ENCODE data around the gene GDAP1L1. TPM values are rescaled to one million over a fixed set of nuclear protein-coding genes. Genes with fewer than 3 reads are reported as not detected.

GDAP1L1 gene
- total and polyA plus RNA-seq, 2 donors (not counting 3 experiments of a cell fraction or from before 2014, with no cell fraction given) = not detected

DNA sequence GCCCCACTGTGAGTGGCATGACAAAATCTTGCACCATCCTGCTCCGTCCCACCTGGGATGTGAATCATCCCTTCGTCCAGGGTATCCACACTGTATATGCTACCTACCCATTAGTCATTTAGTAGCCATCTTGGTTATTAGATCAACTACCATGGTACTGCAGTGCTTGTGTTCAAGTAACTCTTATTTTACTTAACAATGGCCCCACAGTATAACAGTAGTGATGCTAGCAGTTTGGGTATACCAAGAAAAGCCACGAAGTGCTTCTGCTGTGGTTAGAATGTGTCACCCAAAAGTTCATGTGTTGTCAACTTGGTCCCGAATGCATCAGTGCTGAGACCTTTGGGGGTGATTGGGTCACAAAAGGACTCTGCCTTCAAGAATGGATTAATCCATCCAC, 48.2 kb upstream of the GDAP1L1 start:
- intact Hi-C loops (cut with micrococcal nuclease) = no loop called here

More for the DNA sequence above, 48.2 kb upstream of the GDAP1L1 start:
- dilution Hi-C loops (cut with MboI; ENCODE audit: extremely low pct_ligation_motif_present, low sequenced_read_pairs) = no loop called here
- Histone ChIP-seq H3K36me3 (ENCODE audit: control insufficient read depth in 2 of 2, extremely low read depth in 1 of 2, insufficient read depth in 2 of 2, low read length in 2 of 2) (peaks cover 14 to 27% of the 10 kb centered on the region in 2 experiments), H3K9ac (replicated peaks; ENCODE audit: extremely low read depth, insufficient read depth, low read length) (no peak overlapping the region), H3K27ac (ENCODE audit: insufficient read depth, low read depth, low read length) (no peak overlapping the region), H3K4me3 (replicated peaks in 1 of 3; ENCODE audit: insufficient read depth in 1 of 3, low read depth in 1 of 3, low read length in 3 of 3) (no peak overlapping the region), H3K9me1 (replicated peaks; ENCODE audit: control insufficient read depth, extremely low read depth, insufficient read depth, low read length) (no peaks in the 10 kb centered on the region), H3K4me2 (ENCODE audit: insufficient read depth, low read length) (no peak overlapping the region), H3K9me3 (replicated peaks; ENCODE audit: control insufficient read depth, insufficient read depth, low read length) (no peaks in the 10 kb centered on the region), H3K79me2 (ENCODE audit: control insufficient read depth, insufficient read depth, low read length) (peaks cover 31% of the 10 kb centered on the region), H3K27me3 (ENCODE audit: control insufficient read depth in 2 of 2, insufficient read depth in 2 of 2, low read length in 2 of 2) (no peaks in the 10 kb centered on the region), H3K4me1 (ENCODE audit: control insufficient read depth, extremely low read depth, insufficient read depth, low read length) (peaks cover 5% of the 10 kb centered on the region), H4K20me1 (replicated peaks; ENCODE audit: control insufficient read depth, extremely low read depth, insufficient read depth, low read length) (no peaks in the 10 kb centered on the region), H2AFZ (ENCODE audit: low read depth, low read length) (no peak overlapping the region)
- TF ChIP-seq, protein P1, sequence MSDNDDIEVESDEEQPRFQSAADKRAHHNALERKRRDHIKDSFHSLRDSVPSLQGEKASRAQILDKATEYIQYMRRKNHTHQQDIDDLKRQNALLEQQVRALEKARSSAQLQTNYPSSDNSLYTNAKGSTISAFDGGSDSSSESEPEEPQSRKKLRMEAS (IDR thresholded peaks at IDR 0.05; ENCODE audit: insufficient read depth, insufficient read length) = no peak
- no peak for TF ChIP-seq GATA2 (IDR thresholded peaks at IDR 0.05; ENCODE audit: insufficient read depth, insufficient read length, low read depth, low read length)
- TF ChIP-seq POLR2AphosphoS5 (IDR thresholded peaks at IDR 0.05; ENCODE audit: insufficient read depth, low read depth, low read length) = no peak
- TF ChIP-seq MYC (IDR thresholded peaks at IDR 0.05; ENCODE audit: low read depth, low read length) = no peak
- TF ChIP-seq JUN (IDR thresholded peaks at IDR 0.05; ENCODE audit: borderline replicate concordance, insufficient read depth, insufficient read length, low read depth) = no peak
- no peak for TF ChIP-seq EZH2 (IDR thresholded peaks at IDR 0.05; ENCODE audit: borderline replicate concordance, low read depth, low read length, severe bottlenecking)
- no peak for TF ChIP-seq FOS (IDR thresholded peaks at IDR 0.05; ENCODE audit: borderline replicate concordance, insufficient read depth, low read length)
- TF ChIP-seq, protein P2, sequence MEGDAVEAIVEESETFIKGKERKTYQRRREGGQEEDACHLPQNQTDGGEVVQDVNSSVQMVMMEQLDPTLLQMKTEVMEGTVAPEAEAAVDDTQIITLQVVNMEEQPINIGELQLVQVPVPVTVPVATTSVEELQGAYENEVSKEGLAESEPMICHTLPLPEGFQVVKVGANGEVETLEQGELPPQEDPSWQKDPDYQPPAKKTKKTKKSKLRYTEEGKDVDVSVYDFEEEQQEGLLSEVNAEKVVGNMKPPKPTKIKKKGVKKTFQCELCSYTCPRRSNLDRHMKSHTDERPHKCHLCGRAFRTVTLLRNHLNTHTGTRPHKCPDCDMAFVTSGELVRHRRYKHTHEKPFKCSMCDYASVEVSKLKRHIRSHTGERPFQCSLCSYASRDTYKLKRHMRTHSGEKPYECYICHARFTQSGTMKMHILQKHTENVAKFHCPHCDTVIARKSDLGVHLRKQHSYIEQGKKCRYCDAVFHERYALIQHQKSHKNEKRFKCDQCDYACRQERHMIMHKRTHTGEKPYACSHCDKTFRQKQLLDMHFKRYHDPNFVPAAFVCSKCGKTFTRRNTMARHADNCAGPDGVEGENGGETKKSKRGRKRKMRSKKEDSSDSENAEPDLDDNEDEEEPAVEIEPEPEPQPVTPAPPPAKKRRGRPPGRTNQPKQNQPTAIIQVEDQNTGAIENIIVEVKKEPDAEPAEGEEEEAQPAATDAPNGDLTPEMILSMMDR (IDR thresholded peaks at IDR 0.05; ENCODE audit: extremely low read depth in 1 of 2, insufficient read depth in 1 of 2, low read depth in 1 of 2, low read length in 2 of 2) = no peak
- TF ChIP-seq POLR2A (IDR thresholded peaks at IDR 0.05; ENCODE audit: low read depth, low read length) = no peak
- FAIRE-seq (no peak), DNase-seq (ENCODE audit: low read depth, low spot score) (no peak)
- no TSS peak for BruUV-seq (replicated peaks)
- ChIA-PET POLR2A (no interaction called here), CTCF (interaction anchor here (1.6 kb wide), 1 partner anchor 8 kb away, joined by 5 read pairs; no protein-coding TSS in a partner anchor)
